CD4-positive, alpha-beta T cell (primary cell): ENCODE measurements around the gene BRD3OS. TPM values are rescaled to one million over a fixed set of nuclear protein-coding genes. Genes with fewer than 3 reads are reported as not detected.
"Not testable (repeated sequence)": the region's sequence is repeated elsewhere in the genome, so short reads cannot be mapped to it uniquely, and the experiment has no call there.

Experiments
- ATAC-seq: fragments of 200-7000 bp; cut with Tn5 transposase; one replicate; pipeline ENCODE4 v1.10.0; 2022; ENCODE audit warnings: mild to moderate bottlenecking; ENCODE audit not compliant: poor library complexity
- CTCF ChIA-PET: fragments of 350-600 bp; sonication (Branson Sonifier 250); formaldehyde crosslinking; loops from one replicate; lab custom pipeline; 2021; ENCODE audit warnings: antibody characterized with exemption, inconsistent platforms; lab: Charles Lee
- POLR2A ChIA-PET: fragments of 350-600 bp; sonication (Branson Sonifier 250); formaldehyde crosslinking; loops from one replicate; lab custom pipeline; 2021; ENCODE audit warnings: antibody characterized with exemption, inconsistent platforms; lab: Charles Lee
- DNase-seq, 14 experiments: peaks; one replicate each; pipeline ENCODE4 v3.0.0-alpha.2; 2013 to 2020; ENCODE audit warnings: mixed read lengths in 2 of 14
- H3K27ac ChIP-seq, 2 donors: one replicate each; pipeline versions ENCODE4 v1.5.1 to v1.7.0; 2013; ENCODE audit warnings: low read length in 2 of 2, low read depth in 1 of 2, mild to moderate bottlenecking in 1 of 2
- H3K27me3 ChIP-seq, 2 experiments: 1 replicate in 1 of 2; 2 replicates in 1 of 2; pipeline versions ENCODE4 v1.6.1 to v1.7.0; 2013; ENCODE audit warnings: low read length in 2 of 2, control low read depth in 1 of 2, mild to moderate bottlenecking in 1 of 2, moderate library complexity in 1 of 2; ENCODE audit not compliant: insufficient read depth in 2 of 2, control insufficient read depth in 1 of 2
- H3K36me3 ChIP-seq: one replicate; pipeline ENCODE4 v1.6.1; 2013; ENCODE audit warnings: low read length, control low read depth; ENCODE audit not compliant: insufficient read depth
- H3K4me1 ChIP-seq: one replicate; pipeline ENCODE4 v1.6.1; 2013; ENCODE audit warnings: low read length, control low read depth; ENCODE audit not compliant: insufficient read depth
- H3K4me3 ChIP-seq: one replicate; pipeline ENCODE4 v1.5.1; 2013; ENCODE audit warnings: mild to moderate bottlenecking, low read length, moderate library complexity
- H3K9me3 ChIP-seq, 2 experiments: 1 replicate in 1 of 2; 2 replicates in 1 of 2; pipeline versions ENCODE4 v1.6.1 to v1.7.0; 2013; ENCODE audit warnings: low read length in 2 of 2, mild to moderate bottlenecking in 2 of 2, control low read depth in 1 of 2, moderate library complexity in 1 of 2; ENCODE audit not compliant: control insufficient read depth in 1 of 2, insufficient read depth in 1 of 2
- H3K27ac Mint-ChIP-seq: one replicate; pipeline ENCODE4 v1.8.0; 2020; ENCODE audit warnings: mixed read lengths
- H3K27me3 Mint-ChIP-seq: one replicate; pipeline ENCODE4 v1.8.0; 2021; ENCODE audit warnings: mixed read lengths
- H3K36me3 Mint-ChIP-seq: one replicate; pipeline ENCODE4 v1.8.0; 2021; ENCODE audit warnings: low read depth, mixed read lengths
- H3K4me1 Mint-ChIP-seq: one replicate; pipeline ENCODE4 v1.8.0; 2021; ENCODE audit warnings: low read depth, mixed read lengths
- H3K4me3 Mint-ChIP-seq: one replicate; pipeline ENCODE4 v1.8.0; 2020; ENCODE audit warnings: mild to moderate bottlenecking, mixed read lengths
- H3K9me3 Mint-ChIP-seq: one replicate; pipeline ENCODE4 v1.8.0; 2020; ENCODE audit warnings: mixed read lengths
- intact Hi-C, 2 experiments: fragments of 100-400 bp; cut with DNase I in 1 of 2; cut with micrococcal nuclease in 1 of 2; formaldehyde crosslinking; loops; one replicate each; pipeline versions ENCODE4 v1.15.1 to v1.9.0; 2023 to 2025; cut with DNase I, micrococcal nuclease
- total RNA-seq, 174 experiments: library from RNA in 2 of 174; stranded (reverse) in 2 of 174; gene quantifications; one replicate each; pipeline ENCODE4 v1.2.3 and lab custom pipeline; 2021 to 2026
- TF ChIP-seq, protein P1 (sequence below): fragments of 200-600 bp; IDR thresholded peaks from one replicate; pipeline ENCODE4 v1.8.0; 2022; ENCODE audit warnings: antibody characterized with exemption, mild to moderate bottlenecking

Gene BRD3OS
- total RNA-seq, 2 experiments from 2014 or later: 4.0 to 4.9 TPM

GRCh38 chr9:133987446-133987788, 37.9 kb upstream of the BRD3OS start:
- H3K36me3 ChIP-seq: no peaks in the 10 kb centered on the region
- POLR2A ChIA-PET: no interaction called here
- Mint-ChIP-seq H3K4me1 (no peaks in the 10 kb centered on the region), H3K36me3 (no peaks in the 10 kb centered on the region), H3K9me3 (no peaks in the 10 kb centered on the region), H3K27me3 (peaks cover 19% of the 10 kb centered on the region), H3K4me3 (no peak overlapping the region), H3K27ac (no peak overlapping the region)
- ATAC-seq (no peak), DNase-seq (no peak)
- intact Hi-C loops: no loop called here
- H3K27me3 ChIP-seq: peaks cover 6 to 7% of the 10 kb centered on the region in 2 experiments
- no peaks in the 10 kb centered on the region for H3K9me3 ChIP-seq
- peaks cover 10% of the 10 kb centered on the region for H3K4me1 ChIP-seq
- H3K27ac ChIP-seq: no peak overlapping the region
- CTCF ChIA-PET: interaction anchor here (0.6 kb wide), 1 partner anchor 177 kb away, joined by 3 read pairs; no protein-coding TSS in a partner anchor
- H3K4me3 ChIP-seq: no peak overlapping the region
- TF ChIP-seq, protein P1, sequence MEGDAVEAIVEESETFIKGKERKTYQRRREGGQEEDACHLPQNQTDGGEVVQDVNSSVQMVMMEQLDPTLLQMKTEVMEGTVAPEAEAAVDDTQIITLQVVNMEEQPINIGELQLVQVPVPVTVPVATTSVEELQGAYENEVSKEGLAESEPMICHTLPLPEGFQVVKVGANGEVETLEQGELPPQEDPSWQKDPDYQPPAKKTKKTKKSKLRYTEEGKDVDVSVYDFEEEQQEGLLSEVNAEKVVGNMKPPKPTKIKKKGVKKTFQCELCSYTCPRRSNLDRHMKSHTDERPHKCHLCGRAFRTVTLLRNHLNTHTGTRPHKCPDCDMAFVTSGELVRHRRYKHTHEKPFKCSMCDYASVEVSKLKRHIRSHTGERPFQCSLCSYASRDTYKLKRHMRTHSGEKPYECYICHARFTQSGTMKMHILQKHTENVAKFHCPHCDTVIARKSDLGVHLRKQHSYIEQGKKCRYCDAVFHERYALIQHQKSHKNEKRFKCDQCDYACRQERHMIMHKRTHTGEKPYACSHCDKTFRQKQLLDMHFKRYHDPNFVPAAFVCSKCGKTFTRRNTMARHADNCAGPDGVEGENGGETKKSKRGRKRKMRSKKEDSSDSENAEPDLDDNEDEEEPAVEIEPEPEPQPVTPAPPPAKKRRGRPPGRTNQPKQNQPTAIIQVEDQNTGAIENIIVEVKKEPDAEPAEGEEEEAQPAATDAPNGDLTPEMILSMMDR: no peak

DNA sequence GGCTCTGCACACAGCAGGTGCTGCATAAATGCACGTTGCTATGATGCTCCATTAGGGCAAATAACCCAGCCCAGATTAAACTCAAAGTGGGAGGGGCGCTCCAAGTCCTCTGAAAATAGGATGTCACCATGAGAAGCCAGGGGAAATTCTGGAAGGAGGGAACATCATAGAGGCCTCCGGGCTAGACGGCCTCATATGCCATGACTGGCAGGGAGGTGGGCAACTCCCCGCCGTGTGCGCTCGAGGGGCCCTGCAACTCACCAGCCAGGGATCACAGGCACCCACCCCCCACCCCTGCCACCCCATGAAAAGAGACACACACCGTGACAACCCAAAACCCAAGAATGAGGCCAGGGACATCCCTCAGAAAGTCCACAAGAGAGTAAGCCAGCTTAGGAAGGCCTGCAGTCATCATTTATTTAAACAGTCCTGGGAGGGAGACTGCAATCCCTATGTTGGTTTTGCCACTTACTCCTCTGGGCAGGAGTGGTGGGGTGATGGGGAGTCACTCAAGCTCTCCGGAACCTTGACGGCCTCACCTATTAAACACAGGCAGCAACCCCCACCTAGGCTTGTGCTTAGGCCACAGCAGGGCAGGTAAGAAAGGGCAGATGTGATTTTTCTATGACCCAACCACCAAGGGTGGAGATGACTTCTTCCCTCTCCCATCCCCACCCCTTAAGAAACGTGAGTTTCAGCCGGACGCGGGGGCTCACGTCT, 37.2 kb upstream of the BRD3OS start:
- no peak overlapping the region for H3K4me3 ChIP-seq
- no peak overlapping the region for H3K27ac ChIP-seq
- no peak overlapping the region for H3K27ac Mint-ChIP-seq
- peaks cover 19% of the 10 kb centered on the region for H3K27me3 Mint-ChIP-seq
- H3K4me3 Mint-ChIP-seq: no peak overlapping the region
- no peaks in the 10 kb centered on the region for H3K9me3 Mint-ChIP-seq
- peaks cover 13% of the 10 kb centered on the region for H3K4me1 ChIP-seq
- TF ChIP-seq, protein P1: no peak
- H3K4me1 Mint-ChIP-seq: no peaks in the 10 kb centered on the region
- DNase-seq: no peak
- no peaks in the 10 kb centered on the region for H3K9me3 ChIP-seq
- no peak for ATAC-seq
- ChIA-PET CTCF (interaction anchor here (0.6 kb wide), 1 partner anchor 176 kb away, joined by 3 read pairs; no protein-coding TSS in a partner anchor), POLR2A (interaction anchor here (0.6 kb wide), 1 partner anchor 176 kb away, joined by 3 read pairs; no protein-coding TSS in a partner anchor)
- H3K36me3 Mint-ChIP-seq: no peaks in the 10 kb centered on the region
- no peaks in the 10 kb centered on the region for H3K36me3 ChIP-seq
- peaks cover 6 to 7% of the 10 kb centered on the region in 2 experiments for H3K27me3 ChIP-seq
- intact Hi-C loops: no loop called here

DNA sequence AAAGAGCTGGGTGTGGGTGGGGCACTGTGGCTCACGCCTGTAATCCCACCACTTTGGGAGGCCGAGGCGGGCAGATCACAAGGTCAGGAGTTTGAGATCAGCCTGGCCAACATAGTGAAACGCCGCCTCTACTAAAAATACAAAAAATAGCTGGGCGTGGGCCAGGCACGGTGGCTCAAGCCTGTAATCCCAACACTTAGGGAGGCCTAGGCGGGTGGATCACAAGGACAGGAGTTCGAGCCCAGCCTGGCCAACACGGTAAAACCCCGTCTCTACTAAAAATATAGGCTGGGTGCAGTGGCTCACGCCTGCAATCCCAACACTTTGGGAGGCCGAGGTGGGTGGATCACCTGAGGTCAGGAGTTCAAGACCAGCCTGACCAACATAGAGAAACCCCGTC, 36.5 kb upstream of the BRD3OS start:
- H3K4me3 Mint-ChIP-seq: peak overlapping the region; percentile 15
- ATAC-seq, H3K36me3 Mint-ChIP-seq, H3K36me3 ChIP-seq, H3K27ac ChIP-seq, POLR2A ChIA-PET, H3K27me3 ChIP-seq, H3K9me3 ChIP-seq, H3K9me3 Mint-ChIP-seq, intact Hi-C loops, H3K27ac Mint-ChIP-seq, H3K4me1 Mint-ChIP-seq, H3K4me3 ChIP-seq, DNase-seq, CTCF ChIA-PET: not testable (repeated sequence)
- H3K27me3 Mint-ChIP-seq: peaks cover 19% of the 10 kb centered on the region
- peaks cover 20% of the 10 kb centered on the region for H3K4me1 ChIP-seq
